Caco-2 (cell line): Measurements from ENCODE around the gene C2orf81. TPM values are rescaled to one million over a fixed set of nuclear protein-coding genes. Genes with fewer than 3 reads are reported as not detected.
A peak's percentile ranks its signal among the peaks of the same experiment; 100 is the strongest.

Source experiments
- BruUV-seq: library from RNA; stranded (reverse); fragments of 400-500 nt; replicated peaks from 2 replicates; lab custom pipeline; 2021; lab: Mats Ljungman, UMichigan
- CTCF ChIA-PET: fragments of 300-600 bp; sonication (Branson Sonifier 250); formaldehyde crosslinking; loops from one replicate; lab custom pipeline; 2022; ENCODE audit warnings: antibody characterized with exemption; lab: Charles Lee
- POLR2A ChIA-PET: fragments of 300-600 bp; sonication (Branson Sonifier 250); formaldehyde crosslinking; loops from one replicate; lab custom pipeline; 2022; ENCODE audit warnings: antibody characterized with exemption; lab: Charles Lee
- DNase-seq, 2 experiments: peaks; one replicate each; pipeline versions ENCODE4 v3.0.0 to v3.0.0-alpha.2; 2020 to 2022
- H3K27me3 ChIP-seq: replicated peaks from 2 replicates; pipeline ENCODE4 v1.6.0; 2011; ENCODE audit warnings: low read length; ENCODE audit not compliant: control insufficient read depth, insufficient read depth
- H3K36me3 ChIP-seq: 2 replicates; pipeline ENCODE4 v1.5.1; 2011; ENCODE audit warnings: low read length; ENCODE audit not compliant: control insufficient read depth, insufficient read depth
- H3K4me1 ChIP-seq: fragments of 250-450 bp; sonication (Bioruptor Pico); 2 replicates; pipeline ENCODE4 v1.5.1; 2020; ENCODE audit warnings: mild to moderate bottlenecking
- H3K4me3 ChIP-seq: 2 replicates; pipeline ENCODE4 v1.5.1; 2011; ENCODE audit warnings: low read depth, mild to moderate bottlenecking, control low read depth, low read length
- H3K9me3 ChIP-seq: fragments of 250-450 bp; sonication (Bioruptor Pico); 2 replicates; pipeline ENCODE4 v1.5.1; 2020; ENCODE audit warnings: mild to moderate bottlenecking, moderate library complexity
- H3K27ac Mint-ChIP-seq: one replicate; pipeline ENCODE4 v1.8.0; 2022; ENCODE audit warnings: mixed read lengths; ENCODE audit not compliant: unreplicated experiment
- H3K27me3 Mint-ChIP-seq: one replicate; pipeline ENCODE4 v1.8.0; 2022; ENCODE audit warnings: mixed read lengths; ENCODE audit not compliant: insufficient read depth, unreplicated experiment
- H3K36me3 Mint-ChIP-seq: one replicate; pipeline ENCODE4 v1.8.0; 2022; ENCODE audit warnings: mild to moderate bottlenecking, mixed read lengths; ENCODE audit not compliant: insufficient read depth, unreplicated experiment
- H3K4me1 Mint-ChIP-seq: one replicate; pipeline ENCODE4 v1.8.0; 2022; ENCODE audit warnings: low read depth, mixed read lengths; ENCODE audit not compliant: unreplicated experiment
- H3K4me3 Mint-ChIP-seq: one replicate; pipeline ENCODE4 v1.8.0; 2022; ENCODE audit warnings: mild to moderate bottlenecking, moderate library complexity, mixed read lengths; ENCODE audit not compliant: unreplicated experiment
- H3K9me3 Mint-ChIP-seq: one replicate; pipeline ENCODE4 v1.8.0; 2022; ENCODE audit warnings: mixed read lengths; ENCODE audit not compliant: unreplicated experiment
- intact Hi-C: fragments of 100-400 bp; cut with micrococcal nuclease; formaldehyde crosslinking; loops from one replicate; pipeline ENCODE4 v1.10.0; 2022; ENCODE audit not compliant: unreplicated experiment
- total RNA-seq: library from RNA; stranded (reverse); gene quantifications from 2 replicates; pipeline ENCODE4 v1.2.3, GENCODE V29; 2022
- TF ChIP-seq, protein P1 (sequence below), 2 experiments: fragments of 200-600 bp in 1 of 2; IDR thresholded peaks; 1 replicate in 1 of 2; 2 replicates in 1 of 2; pipeline versions ENCODE4 v1.5.1 to v1.8.0; 2011 to 2022; ENCODE audit warnings: antibody characterized with exemption in 1 of 2, control low read depth in 1 of 2, inconsistent platforms in 1 of 2, low read depth in 1 of 2, low read length in 1 of 2, mild to moderate bottlenecking in 1 of 2, moderate library complexity in 1 of 2; ENCODE audit not compliant: insufficient read depth in 1 of 2, severe bottlenecking in 1 of 2, unreplicated experiment in 1 of 2

Gene C2orf81
- total RNA-seq, 1 experiment from 2014 or later, result 0.84 TPM

DNA sequence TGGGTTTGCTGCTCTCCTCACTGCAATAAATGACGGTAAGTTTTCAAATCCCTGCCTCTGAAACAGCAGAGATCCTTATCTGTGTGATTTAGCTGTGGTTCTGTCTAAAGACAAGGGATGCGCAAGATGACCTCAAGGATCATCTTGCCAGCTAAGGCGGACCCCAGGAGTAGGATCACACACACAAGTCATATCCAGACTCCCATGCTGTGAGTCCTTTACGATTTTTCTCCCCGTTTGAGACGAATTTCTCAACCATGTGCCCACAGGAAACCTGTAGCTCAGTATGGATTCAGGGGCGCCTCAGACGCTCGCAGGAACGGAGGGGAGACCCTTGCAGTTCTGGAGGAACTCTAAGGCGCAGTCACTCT is 30.2 kb downstream of the C2orf81 start:
- no peaks in the 10 kb centered on the region for H3K9me3 Mint-ChIP-seq
- POLR2A ChIA-PET, result interaction anchor here (0.6 to 1.3 kb wide), 4 partner anchors 8 to 113 kb away, joined by 3 to 7 read pairs (median 6); no protein-coding TSS in a partner anchor
- TF ChIP-seq, protein P1, sequence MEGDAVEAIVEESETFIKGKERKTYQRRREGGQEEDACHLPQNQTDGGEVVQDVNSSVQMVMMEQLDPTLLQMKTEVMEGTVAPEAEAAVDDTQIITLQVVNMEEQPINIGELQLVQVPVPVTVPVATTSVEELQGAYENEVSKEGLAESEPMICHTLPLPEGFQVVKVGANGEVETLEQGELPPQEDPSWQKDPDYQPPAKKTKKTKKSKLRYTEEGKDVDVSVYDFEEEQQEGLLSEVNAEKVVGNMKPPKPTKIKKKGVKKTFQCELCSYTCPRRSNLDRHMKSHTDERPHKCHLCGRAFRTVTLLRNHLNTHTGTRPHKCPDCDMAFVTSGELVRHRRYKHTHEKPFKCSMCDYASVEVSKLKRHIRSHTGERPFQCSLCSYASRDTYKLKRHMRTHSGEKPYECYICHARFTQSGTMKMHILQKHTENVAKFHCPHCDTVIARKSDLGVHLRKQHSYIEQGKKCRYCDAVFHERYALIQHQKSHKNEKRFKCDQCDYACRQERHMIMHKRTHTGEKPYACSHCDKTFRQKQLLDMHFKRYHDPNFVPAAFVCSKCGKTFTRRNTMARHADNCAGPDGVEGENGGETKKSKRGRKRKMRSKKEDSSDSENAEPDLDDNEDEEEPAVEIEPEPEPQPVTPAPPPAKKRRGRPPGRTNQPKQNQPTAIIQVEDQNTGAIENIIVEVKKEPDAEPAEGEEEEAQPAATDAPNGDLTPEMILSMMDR (IDR thresholded peaks at IDR 0.05; ENCODE audit: insufficient read depth in 1 of 2, low read depth in 1 of 2, low read length in 1 of 2, severe bottlenecking in 1 of 2, unreplicated experiment in 1 of 2), result no peak
- H3K4me3 Mint-ChIP-seq, result peak overlapping the region; percentile 81
- Histone ChIP-seq H3K27me3 (no peaks in the 10 kb centered on the region), H3K4me1 (peaks cover 7% of the 10 kb centered on the region; the same call in 1 of the 2 replicates), H3K36me3 (no peaks in the 10 kb centered on the region; the same call in 1 of the 2 replicates), H3K4me3 (peak overlapping the region; percentile 77), H3K9me3 (no peaks in the 10 kb centered on the region)
- intact Hi-C loops, result loop anchor here (5.0 kb wide), 1 partner anchor 139 kb away; no protein-coding TSS in a partner anchor
- H3K27ac Mint-ChIP-seq, result peak overlapping the region; percentile 92
- no peaks in the 10 kb centered on the region for H3K36me3 Mint-ChIP-seq
- no peak for DNase-seq
- CTCF ChIA-PET, result interaction anchor here (0.6 to 2.0 kb wide), 21 partner anchors 9 to 1134 kb away, joined by 3 to 17 read pairs (median 4); partner anchors contain the start of genes C2orf81, DCTN1, MOB1A and WBP1
- H3K4me1 Mint-ChIP-seq, result peaks cover 6% of the 10 kb centered on the region
- peaks cover 3% of the 10 kb centered on the region for H3K27me3 Mint-ChIP-seq
- BruUV-seq, result no TSS peak

DNA sequence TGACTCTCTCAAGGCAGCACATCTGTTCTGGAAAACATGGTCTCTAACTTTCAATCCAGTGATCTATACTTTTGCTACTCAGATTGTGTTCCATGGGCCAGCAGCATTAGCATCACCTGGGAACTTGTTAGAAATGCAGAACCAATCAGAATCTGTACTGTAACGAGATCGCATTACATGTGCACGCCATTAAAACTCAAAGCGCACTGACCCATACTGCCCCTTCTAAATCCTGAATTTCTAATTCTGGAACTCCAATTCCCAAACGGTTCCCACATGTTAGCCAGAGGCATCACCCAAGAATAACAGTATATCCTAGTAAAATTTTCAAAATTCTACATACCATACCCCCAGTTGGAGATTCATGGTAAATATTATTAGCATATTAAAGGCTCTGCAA is 30.8 kb downstream of the C2orf81 start:
- POLR2A ChIA-PET, result interaction anchor here (0.6 to 1.3 kb wide), 2 partner anchors 50 to 112 kb away, joined by 3 to 5 read pairs; no protein-coding TSS in a partner anchor
- H3K9me3 ChIP-seq, result no peaks in the 10 kb centered on the region
- intact Hi-C loops, result loop anchor here (5.0 kb wide), 1 partner anchor 138 kb away; no protein-coding TSS in a partner anchor
- H3K4me1 Mint-ChIP-seq, result peaks cover 6% of the 10 kb centered on the region
- no peak overlapping the region for H3K27ac Mint-ChIP-seq
- no peaks in the 10 kb centered on the region for H3K27me3 ChIP-seq
- no peaks in the 10 kb centered on the region for H3K9me3 Mint-ChIP-seq
- H3K4me3 ChIP-seq, result peak overlapping the region; percentile 77
- TSS peak; percentile 37 for BruUV-seq
- H3K36me3 ChIP-seq, result no peaks in the 10 kb centered on the region; the same call in 1 of the 2 replicates
- no peaks in the 10 kb centered on the region for H3K36me3 Mint-ChIP-seq
- no peak for DNase-seq
- TF ChIP-seq, protein P1 (IDR thresholded peaks at IDR 0.05; ENCODE audit: insufficient read depth in 1 of 2, low read depth in 1 of 2, low read length in 1 of 2, severe bottlenecking in 1 of 2, unreplicated experiment in 1 of 2), result no peak
- peaks cover 7% of the 10 kb centered on the region; the same call in 1 of the 2 replicates for H3K4me1 ChIP-seq
- peak overlapping the region; percentile 81 for H3K4me3 Mint-ChIP-seq
- CTCF ChIA-PET, result interaction anchor here (1.0 to 1.8 kb wide), 5 partner anchors 9 to 68 kb away, joined by 3 to 17 read pairs (median 7); partner anchors contain the start of gene WBP1
- H3K27me3 Mint-ChIP-seq, result peaks cover 3% of the 10 kb centered on the region

DNA sequence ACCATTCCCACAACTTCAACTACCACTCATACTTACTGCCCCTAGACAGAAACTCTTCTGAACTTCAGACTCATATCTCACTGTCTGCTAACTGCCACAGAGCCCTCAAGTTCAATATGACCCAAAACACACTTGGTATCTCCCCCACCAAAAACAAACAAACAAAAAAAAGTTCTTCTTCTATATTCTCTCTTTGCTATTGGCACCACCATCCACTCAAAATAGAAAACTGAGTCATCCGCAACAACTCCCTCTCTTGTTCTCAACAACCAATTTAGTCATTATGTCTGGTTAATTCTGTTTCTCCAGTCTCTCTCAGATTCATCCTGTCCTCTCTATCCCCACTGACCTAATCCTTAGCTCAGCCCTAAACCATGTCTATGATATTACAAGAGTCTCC is 34.1 kb downstream of the C2orf81 start:
- intact Hi-C loops, result no loop called here
- Mint-ChIP-seq H3K4me3 (no peak overlapping the region), H3K9me3 (no peaks in the 10 kb centered on the region), H3K36me3 (peaks cover 5% of the 10 kb centered on the region), H3K4me1 (no peaks in the 10 kb centered on the region), H3K27ac (no peak overlapping the region), H3K27me3 (no peaks in the 10 kb centered on the region)
- Histone ChIP-seq H3K9me3 (no peaks in the 10 kb centered on the region), H3K27me3 (no peaks in the 10 kb centered on the region), H3K4me1 (peaks cover 10% of the 10 kb centered on the region), H3K4me3 (no peak overlapping the region), H3K36me3 (no peaks in the 10 kb centered on the region; the same call in 1 of the 2 replicates)
- TF ChIP-seq, protein P1 (IDR thresholded peaks at IDR 0.05; ENCODE audit: insufficient read depth in 1 of 2, low read depth in 1 of 2, low read length in 1 of 2, severe bottlenecking in 1 of 2, unreplicated experiment in 1 of 2), result no peak
- ChIA-PET POLR2A (no interaction called here), CTCF (interaction anchor here (0.7 kb wide), 1 partner anchor 12 kb away, joined by 3 read pairs; no protein-coding TSS in a partner anchor)
- BruUV-seq, result no TSS peak
- DNase-seq, result no peak
